ENCODE data around the gene GJA3.

- TF ChIP-seq POLR2AphosphoS5 (IDR thresholded peaks at IDR 0.05; ENCODE audit: low read depth, low read length): no peak
- no peak for TF ChIP-seq TAF1 (IDR thresholded peaks at IDR 0.05; ENCODE audit: borderline replicate concordance, insufficient read depth, low read length)
- TF ChIP-seq SIN3A (IDR thresholded peaks at IDR 0.05; ENCODE audit: borderline replicate concordance, insufficient read depth, low read length): no peak
- TF ChIP-seq REST (IDR thresholded peaks at IDR 0.05; ENCODE audit: insufficient read depth in 1 of 2, low read depth in 2 of 2, low read length in 2 of 2): no peak
Observed at GRCh38 chr13:20125783-20126165, 35.1 kb downstream of the GJA3 start.
